Uterus (tissue), 2 donors: ENCODE measurements around the gene KLF17.

Source experiments
- POLR2A ChIP-seq, 2 donors: fragments of 450-650 bp; IDR thresholded peaks; one replicate each; pipeline ENCODE4 v1.6.1; 2016; ENCODE audit warnings: antibody characterized with exemption in 2 of 2, mild to moderate bottlenecking in 1 of 2, moderate library complexity in 1 of 2
- TF ChIP-seq, protein P1 (sequence below), 4 experiments: fragments of 200-600 bp in 2 of 4; fragments of 450-650 bp in 2 of 4; sonication (generic) in 2 of 4; IDR thresholded peaks; one replicate each; pipeline ENCODE4 v1.5.1; 2016 to 2019; ENCODE audit warnings: antibody characterized with exemption in 4 of 4, mild to moderate bottlenecking in 2 of 4, moderate library complexity in 1 of 4

DNA sequence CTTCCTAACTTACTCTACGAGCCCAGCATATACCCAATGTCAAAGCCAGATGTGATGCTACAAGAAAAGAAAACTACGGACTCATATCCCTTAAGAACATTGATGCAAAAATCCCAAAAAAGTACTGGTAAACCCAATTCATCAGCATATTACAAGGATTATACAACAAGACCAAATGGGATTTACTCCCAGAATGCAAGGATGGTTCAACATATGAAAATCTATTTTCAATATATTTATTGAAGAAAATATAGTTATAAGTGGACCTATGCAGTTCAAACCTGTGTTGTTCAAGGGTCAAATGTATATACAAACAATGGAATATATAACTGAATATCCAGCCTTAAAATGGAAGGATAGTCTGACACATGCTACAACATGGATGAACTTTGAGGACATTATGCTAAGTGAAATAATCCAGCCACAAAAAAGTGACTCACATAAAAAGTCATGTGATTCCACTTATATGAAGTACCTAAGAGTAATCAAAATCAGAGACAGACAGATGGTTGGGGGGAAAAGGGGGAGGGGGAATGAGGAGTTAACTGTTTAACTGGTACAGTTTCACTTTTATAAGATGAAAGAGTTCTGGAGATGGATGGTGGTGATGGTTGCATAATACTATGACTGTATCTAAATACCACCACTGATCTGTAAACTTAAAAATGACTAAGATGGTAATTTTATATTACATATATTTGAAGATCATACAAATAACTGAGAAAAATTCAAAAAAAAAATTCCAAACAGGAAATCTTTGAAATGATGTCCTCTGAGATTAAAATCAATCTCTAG lies 26.5 kb downstream of the KLF17 start:
- TF ChIP-seq, protein P1, sequence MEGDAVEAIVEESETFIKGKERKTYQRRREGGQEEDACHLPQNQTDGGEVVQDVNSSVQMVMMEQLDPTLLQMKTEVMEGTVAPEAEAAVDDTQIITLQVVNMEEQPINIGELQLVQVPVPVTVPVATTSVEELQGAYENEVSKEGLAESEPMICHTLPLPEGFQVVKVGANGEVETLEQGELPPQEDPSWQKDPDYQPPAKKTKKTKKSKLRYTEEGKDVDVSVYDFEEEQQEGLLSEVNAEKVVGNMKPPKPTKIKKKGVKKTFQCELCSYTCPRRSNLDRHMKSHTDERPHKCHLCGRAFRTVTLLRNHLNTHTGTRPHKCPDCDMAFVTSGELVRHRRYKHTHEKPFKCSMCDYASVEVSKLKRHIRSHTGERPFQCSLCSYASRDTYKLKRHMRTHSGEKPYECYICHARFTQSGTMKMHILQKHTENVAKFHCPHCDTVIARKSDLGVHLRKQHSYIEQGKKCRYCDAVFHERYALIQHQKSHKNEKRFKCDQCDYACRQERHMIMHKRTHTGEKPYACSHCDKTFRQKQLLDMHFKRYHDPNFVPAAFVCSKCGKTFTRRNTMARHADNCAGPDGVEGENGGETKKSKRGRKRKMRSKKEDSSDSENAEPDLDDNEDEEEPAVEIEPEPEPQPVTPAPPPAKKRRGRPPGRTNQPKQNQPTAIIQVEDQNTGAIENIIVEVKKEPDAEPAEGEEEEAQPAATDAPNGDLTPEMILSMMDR (IDR thresholded peaks at IDR 0.05): no peak
- TF ChIP-seq POLR2A (IDR thresholded peaks at IDR 0.05): no peak
